HEK293T (cell line): ENCODE measurements around the gene DPPA2.

ENCODE experiments used
- BHLHE40 ChIP-seq: fragments of 450-650 bp; IDR thresholded peaks from 2 replicates; pipeline ENCODE4 v1.6.1; 2016; ENCODE audit warnings: mild to moderate bottlenecking, moderate library complexity, borderline replicate concordance
- CTBP1 ChIP-seq: fragments of 450-650 bp; IDR thresholded peaks from 2 replicates; pipeline ENCODE4 v1.6.1; 2016; ENCODE audit warnings: borderline replicate concordance
- NFRKB ChIP-seq: fragments of 450-650 bp; IDR thresholded peaks from 2 replicates; pipeline ENCODE4 v1.6.1; 2016; ENCODE audit warnings: mild to moderate bottlenecking, moderate library complexity
- PKNOX1 ChIP-seq: fragments of 450-650 bp; IDR thresholded peaks from 2 replicates; pipeline ENCODE4 v1.6.1; 2016
- SUZ12 ChIP-seq: fragments of 450-650 bp; IDR thresholded peaks from 2 replicates; pipeline ENCODE4 v1.6.1; 2016; ENCODE audit warnings: mild to moderate bottlenecking
- TARDBP ChIP-seq: fragments of 450-650 bp; IDR thresholded peaks from 2 replicates; pipeline ENCODE4 v1.6.1; 2016

- no peak for TF ChIP-seq BHLHE40
- no peak for TF ChIP-seq NFRKB
- no peak for TF ChIP-seq CTBP1
- no peak for TF ChIP-seq PKNOX1
- TF ChIP-seq SUZ12 = no peak
- no peak for TF ChIP-seq TARDBP
These were observed 61.5 kb downstream of the DPPA2 start for GRCh38 chr3:109254770-109255169.
